ENCODE results near the gene SMIM5. TPM values are rescaled to one million over a fixed set of nuclear protein-coding genes. Genes with fewer than 3 reads are reported as not detected.
A peak's percentile ranks its signal among the peaks of the same experiment; 100 is the strongest.

The SMIM5 gene
- total and polyA plus RNA-seq, 8 donors = 0.58 to 29.5 (median 7.9) TPM; not detected in 2

- Histone ChIP-seq H3K4me1 (peaks cover 18 to 54% (median 31%) of the 10 kb centered on the region in 4 donors), H3K27ac (no peak overlapping the region), H3K36me3 (peaks cover 25 to 75% (median 74%) of the 10 kb centered on the region in 4 donors), H3K9me3 (no peaks in the 10 kb centered on the region), H3K27me3 (no peaks in the 10 kb centered on the region), H3K4me3 (no peak overlapping the region)
- no peak for TF ChIP-seq POLR2A (IDR thresholded peaks at IDR 0.05)
- TF ChIP-seq CTCF (IDR thresholded peaks at IDR 0.05) = no peak
- TF ChIP-seq POLR2AphosphoS5 (IDR thresholded peaks at IDR 0.05) = no peak
- TF ChIP-seq EP300 (IDR thresholded peaks at IDR 0.05) = no peak
- WGBS, 5 donors = 85 to 95% (median 94%) methylated on average over 5 of the region's 5 CpGs
- intact Hi-C loops (cut with DNase I; ENCODE audit: low total_unique reads) = loop anchor here (5.0 kb wide), 1 partner anchor 70 kb away; no protein-coding TSS in a partner anchor
- no peak for DNase-seq
Observed at GRCh38 chr17:75672011-75672410, 38.8 kb downstream of the SMIM5 start.

- intact Hi-C loops (cut with DNase I; ENCODE audit: low total_unique reads) = loop anchor here (5.0 kb wide), 1 partner anchor 69 kb away; no protein-coding TSS in a partner anchor
- Histone ChIP-seq H3K36me3 (peaks cover 25 to 83% (median 81%) of the 10 kb centered on the region in 4 donors), H3K4me3 (no peak overlapping the region), H3K4me1 (peaks cover 9 to 45% (median 22%) of the 10 kb centered on the region in 4 donors), H3K27ac (no peak overlapping the region), H3K27me3 (no peaks in the 10 kb centered on the region), H3K9me3 (no peaks in the 10 kb centered on the region)
- TF ChIP-seq POLR2AphosphoS5 (IDR thresholded peaks at IDR 0.05) = no peak
- no peak for TF ChIP-seq POLR2A (IDR thresholded peaks at IDR 0.05)
- TF ChIP-seq EP300 (IDR thresholded peaks at IDR 0.05) = no peak
- TF ChIP-seq CTCF (IDR thresholded peaks at IDR 0.05) = no peak
- 78 to 88% (median 80%) methylated on average over 4 of the region's 4 CpGs for WGBS, 5 donors
- no peak for DNase-seq
Observed at GRCh38 chr17:75673487-75673886, 40.3 kb downstream of the SMIM5 start.

DNA sequence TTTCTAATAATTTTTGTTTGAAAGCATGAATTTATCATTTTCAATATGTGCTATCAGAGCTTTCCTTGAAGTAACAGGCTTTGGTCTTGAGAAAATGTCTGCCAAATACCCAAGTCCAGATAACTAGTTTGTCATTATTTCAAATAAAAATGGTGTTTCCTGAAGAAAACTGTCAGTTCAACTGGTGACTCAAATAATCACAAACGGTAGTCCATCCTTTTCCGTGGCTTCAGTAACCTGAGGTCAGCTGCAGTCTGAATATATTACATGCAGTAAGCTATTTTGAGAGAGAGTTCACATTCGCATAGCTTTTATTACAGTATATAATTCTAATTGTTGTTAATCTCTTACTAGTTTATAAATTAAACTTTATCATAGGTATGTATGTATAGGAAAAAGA is 43.2 kb downstream of the SMIM5 start:
- 67 to 78% (median 71%) methylated on average over 3 of the region's 3 CpGs for WGBS, 5 donors
- intact Hi-C loops (cut with DNase I; ENCODE audit: low total_unique reads) = no loop called here
- Histone ChIP-seq H3K27ac (no peak overlapping the region), H3K27me3 (no peaks in the 10 kb centered on the region), H3K36me3 (peaks cover 20 to 79% (median 70%) of the 10 kb centered on the region in 4 donors), H3K9me3 (no peaks in the 10 kb centered on the region), H3K4me1 (peaks cover 22 to 46% (median 30%) of the 10 kb centered on the region in 4 donors), H3K4me3 (no peak overlapping the region)
- TF ChIP-seq CTCF (IDR thresholded peaks at IDR 0.05) (no peak), POLR2A (IDR thresholded peaks at IDR 0.05) (no peak), EP300 (IDR thresholded peaks at IDR 0.05) (no peak), POLR2AphosphoS5 (IDR thresholded peaks at IDR 0.05) (no peak)
- DNase-seq = no peak

DNA sequence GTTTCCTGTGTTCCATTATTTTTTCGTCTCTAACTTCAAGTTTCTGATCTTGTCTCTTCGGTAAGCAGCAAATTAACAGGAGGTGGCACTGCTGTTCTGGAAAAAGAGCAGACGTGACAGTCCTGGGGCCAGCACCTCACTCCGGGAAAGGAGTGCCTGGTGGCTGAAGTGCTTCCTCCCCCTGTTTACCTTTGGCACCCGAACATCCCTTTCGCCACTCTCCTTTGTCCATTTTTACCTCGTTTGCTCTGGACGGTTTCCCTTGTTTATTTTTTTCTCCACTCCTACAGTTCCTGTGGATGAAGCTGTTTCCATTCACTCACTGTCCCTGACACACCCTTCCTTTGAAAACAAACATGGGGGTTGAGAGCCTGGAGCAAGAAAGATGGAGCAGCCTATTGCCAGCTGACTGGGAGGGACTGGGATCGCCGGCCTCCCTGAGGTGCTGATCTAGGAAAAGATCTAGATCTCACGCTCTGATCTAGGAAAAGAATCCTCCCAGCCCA is 46.5 kb downstream of the SMIM5 start:
- TF ChIP-seq CTCF (IDR thresholded peaks at IDR 0.05) = peak in 3 of 7 experiments; percentile 42 to 63 (median 45)
- peak in 2 of 3 donors; percentile 36 to 51 for TF ChIP-seq POLR2AphosphoS5 (IDR thresholded peaks at IDR 0.05)
- TF ChIP-seq POLR2A (IDR thresholded peaks at IDR 0.05) = no peak
- no peak for TF ChIP-seq EP300 (IDR thresholded peaks at IDR 0.05)
- peaks cover 4 to 53% (median 44%) of the 10 kb centered on the region in 4 donors for H3K36me3 ChIP-seq
- H3K27ac ChIP-seq = peak overlapping the region; percentile 52 to 83 (median 71)
- intact Hi-C loops (cut with DNase I; ENCODE audit: low total_unique reads) = no loop called here
- no peak overlapping the region for H3K4me3 ChIP-seq
- DNase-seq = peak; percentile 65 to 72
- 23 to 49% (median 41%) methylated on average over 11 of the region's 11 CpGs for whole genome bisulfite sequencing, 5 donors
- H3K9me3 ChIP-seq = no peaks in the 10 kb centered on the region
- H3K4me1 ChIP-seq = peaks cover 35 to 70% (median 47%) of the 10 kb centered on the region in 4 donors
- no peaks in the 10 kb centered on the region for H3K27me3 ChIP-seq
